Lower lobe of right lung (tissue), 2 donors: ENCODE results near the gene MCEE. TPM values are rescaled to one million over a fixed set of nuclear protein-coding genes. Genes with fewer than 3 reads are reported as not detected.

Source experiments
- ATAC-seq, 2 donors: fragments of 200-7000 bp; cut with Tn5 transposase; one replicate each; pipeline ENCODE4 v1.9.1; 2020 to 2022; ENCODE audit warnings: mild to moderate bottlenecking in 2 of 2, moderate library complexity in 2 of 2
- DNase-seq: peaks from one replicate; pipeline ENCODE4 v3.0.0-alpha.2; 2020
- H3K27ac ChIP-seq: fragments of 200-600 bp; one replicate; pipeline ENCODE4 v1.8.0; 2022
- H3K27me3 ChIP-seq: fragments of 200-600 bp; one replicate; pipeline ENCODE4 v1.8.0; 2022; ENCODE audit warnings: low read depth
- H3K36me3 ChIP-seq: fragments of 200-600 bp; one replicate; pipeline ENCODE4 v1.8.0; 2022; ENCODE audit warnings: mild to moderate bottlenecking
- H3K4me1 ChIP-seq: fragments of 200-600 bp; one replicate; pipeline ENCODE4 v1.8.0; 2022
- H3K4me3 ChIP-seq: fragments of 200-600 bp; one replicate; pipeline ENCODE4 v1.8.0; 2022; ENCODE audit warnings: mild to moderate bottlenecking
- H3K9me3 ChIP-seq: fragments of 200-600 bp; one replicate; pipeline ENCODE4 v1.8.0; 2022
- intact Hi-C: fragments of 100-400 bp; cut with DNase I; formaldehyde crosslinking; loops from one replicate; pipeline ENCODE4 v1.11.0; 2022
- total RNA-seq: library from RNA; stranded (reverse); fragmentation: NEBNext Ultra II Directional; extraction: Animal tissue kit (Norgen Biotek cat#: 25700); gene quantifications from one replicate; pipeline ENCODE4 v1.2.1, GENCODE V29; 2021
- TF ChIP-seq, protein P1 (sequence below): fragments of 200-600 bp; IDR thresholded peaks from one replicate; pipeline ENCODE4 v1.8.0; 2022; ENCODE audit warnings: antibody characterized with exemption, mild to moderate bottlenecking
- donor health status: DM: no; HTN: yes; CAD: no; lungs with severe emphysema.

MCEE gene
- total RNA-seq, 1 donor from 2014 or later = 22.2 TPM

DNA sequence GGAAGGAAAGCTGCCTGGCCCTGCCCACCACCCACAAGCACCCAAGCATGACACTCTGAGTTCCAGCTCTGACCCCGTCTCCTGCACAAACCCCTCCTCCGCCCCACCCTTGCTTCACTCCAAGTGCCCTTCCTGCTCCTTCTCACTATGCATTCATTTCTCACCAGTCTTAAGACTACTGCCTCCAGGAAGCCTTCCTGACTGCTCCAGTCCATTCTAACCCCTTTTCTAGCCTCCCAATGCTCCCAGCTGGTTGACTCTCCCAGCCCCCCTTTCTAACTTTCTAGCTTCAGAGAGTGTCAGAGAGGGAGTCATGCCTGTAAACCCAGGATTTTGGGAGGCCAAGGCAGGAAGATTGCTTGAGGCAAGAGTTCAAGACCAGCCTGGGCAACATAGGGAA is 69.8 kb downstream of the MCEE start:
- intact Hi-C loops = no loop called here
- Histone ChIP-seq H3K4me1 (no peaks in the 10 kb centered on the region), H3K4me3 (no peak overlapping the region), H3K9me3 (no peaks in the 10 kb centered on the region), H3K36me3 (no peaks in the 10 kb centered on the region), H3K27me3 (peaks cover 4% of the 10 kb centered on the region), H3K27ac (no peak overlapping the region)
- no peak for ATAC-seq
- no peak for DNase-seq
- TF ChIP-seq, protein P1, sequence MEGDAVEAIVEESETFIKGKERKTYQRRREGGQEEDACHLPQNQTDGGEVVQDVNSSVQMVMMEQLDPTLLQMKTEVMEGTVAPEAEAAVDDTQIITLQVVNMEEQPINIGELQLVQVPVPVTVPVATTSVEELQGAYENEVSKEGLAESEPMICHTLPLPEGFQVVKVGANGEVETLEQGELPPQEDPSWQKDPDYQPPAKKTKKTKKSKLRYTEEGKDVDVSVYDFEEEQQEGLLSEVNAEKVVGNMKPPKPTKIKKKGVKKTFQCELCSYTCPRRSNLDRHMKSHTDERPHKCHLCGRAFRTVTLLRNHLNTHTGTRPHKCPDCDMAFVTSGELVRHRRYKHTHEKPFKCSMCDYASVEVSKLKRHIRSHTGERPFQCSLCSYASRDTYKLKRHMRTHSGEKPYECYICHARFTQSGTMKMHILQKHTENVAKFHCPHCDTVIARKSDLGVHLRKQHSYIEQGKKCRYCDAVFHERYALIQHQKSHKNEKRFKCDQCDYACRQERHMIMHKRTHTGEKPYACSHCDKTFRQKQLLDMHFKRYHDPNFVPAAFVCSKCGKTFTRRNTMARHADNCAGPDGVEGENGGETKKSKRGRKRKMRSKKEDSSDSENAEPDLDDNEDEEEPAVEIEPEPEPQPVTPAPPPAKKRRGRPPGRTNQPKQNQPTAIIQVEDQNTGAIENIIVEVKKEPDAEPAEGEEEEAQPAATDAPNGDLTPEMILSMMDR = no peak

Other genes starting within 250 kb of the MCEE start
- not detected for gene VAX2, start 229.7 kb downstream of the MCEE start, total RNA-seq
- 2.2 TPM for gene ATP6V1B1, start 194.3 kb downstream of the MCEE start, total RNA-seq
- 1.1 TPM for gene ANKRD53, start 151.6 kb downstream of the MCEE start, total RNA-seq
- 71.3 TPM for gene TEX261, start 135.4 kb downstream of the MCEE start, total RNA-seq
- 150 TPM for gene NAGK, start 61.6 kb downstream of the MCEE start, total RNA-seq
- gene MPHOSPH10, start 405 bp upstream of the MCEE start, total RNA-seq = 26.0 TPM
- 7.7 TPM for gene PAIP2B, start 96.9 kb upstream of the MCEE start, total RNA-seq
- 115 TPM for gene ZNF638, start 201.6 kb upstream of the MCEE start, total RNA-seq